H1 (cell line): ENCODE results near the gene CCNA1. TPM values are rescaled to one million over a fixed set of nuclear protein-coding genes. Genes with fewer than 3 reads are reported as not detected.

Source experiments
- CTCF ChIA-PET: fragments of 300-600 bp; sonication (Branson Sonifier 250); formaldehyde crosslinking; loops from one replicate; lab custom pipeline; 2021; ENCODE audit not compliant: partially characterized antibody; lab: Charles Lee
- POLR2A ChIA-PET: fragments of 300-600 bp; sonication (Branson Sonifier 250); formaldehyde crosslinking; loops from one replicate; lab custom pipeline; 2021; ENCODE audit warnings: inconsistent platforms; ENCODE audit not compliant: partially characterized antibody; lab: Charles Lee
- DNase-seq, 2 experiments: peaks; one replicate each; pipeline versions ENCODE4 v3.0.0 to v3.0.0-alpha.2; 2010 to 2022; ENCODE audit warnings: low spot score in 2 of 2, low read depth in 1 of 2, mixed read lengths in 1 of 2
- FAIRE-seq: peaks from 2 replicates; lab custom pipeline; 2011; peaks lifted over from hg19 to GRCh38; lab: Jason Lieb, UNC
- H2AFZ ChIP-seq: 2 replicates; pipeline ENCODE4 v1.8.1; 2012; ENCODE audit warnings: low read length, inconsistent platforms
- H2AK5ac ChIP-seq: 2 replicates; pipeline ENCODE4 v1.6.1; 2013; ENCODE audit warnings: low read depth, low read length
- H2BK120ac ChIP-seq: replicated peaks from 2 replicates; pipeline ENCODE3; 2013; ENCODE audit warnings: low read depth, low read length, inconsistent platforms
- H2BK12ac ChIP-seq: 2 replicates; pipeline ENCODE4 v1.6.1; 2013; ENCODE audit warnings: low read depth, low read length
- H2BK15ac ChIP-seq: 2 replicates; pipeline ENCODE4 v1.6.1; 2013; ENCODE audit warnings: low read length
- H2BK20ac ChIP-seq: 2 replicates; pipeline ENCODE4 v1.6.1; 2013; ENCODE audit warnings: low read length
- H2BK5ac ChIP-seq: 2 replicates; pipeline ENCODE4 v1.6.1; 2013; ENCODE audit warnings: low read depth, low read length
- H3K14ac ChIP-seq: 2 replicates; pipeline ENCODE4 v1.6.1; 2013; ENCODE audit warnings: inconsistent platforms; ENCODE audit not compliant: insufficient read length
- H3K18ac ChIP-seq: 2 replicates; pipeline ENCODE4 v1.6.1; 2013; ENCODE audit warnings: low read length; ENCODE audit errors: extremely low read depth
- H3K23ac ChIP-seq: 2 replicates; pipeline ENCODE4 v1.6.1; 2013; ENCODE audit warnings: inconsistent platforms; ENCODE audit not compliant: insufficient read length
- H3K23me2 ChIP-seq: 2 replicates; pipeline ENCODE4 v1.6.1; 2013; ENCODE audit warnings: low read depth, low read length
- H3K27ac ChIP-seq: 2 replicates; pipeline ENCODE4 v1.6.1; 2011; ENCODE audit warnings: low read depth, low read length, inconsistent platforms
- H3K27me3 ChIP-seq, 4 experiments: replicated peaks in 1 of 4; 1 replicate in 1 of 4; 2 replicates in 3 of 4; pipeline versions ENCODE4 v1.6.1 to v1.8.1; 2011 to 2013; ENCODE audit warnings: low read length in 3 of 4, mild to moderate bottlenecking in 3 of 4, inconsistent platforms in 2 of 4, mixed read lengths in 2 of 4, moderate library complexity in 1 of 4; ENCODE audit not compliant: control insufficient read depth in 3 of 4, insufficient read depth in 3 of 4; ENCODE audit errors: extremely low read depth in 1 of 4
- H3K36me3 ChIP-seq, 4 experiments: 2 replicates each; pipeline versions ENCODE4 v1.6.1 to v1.8.1; 2011 to 2013; ENCODE audit warnings: mild to moderate bottlenecking in 4 of 4, low read length in 3 of 4, moderate library complexity in 2 of 4, control low read depth in 1 of 4, inconsistent platforms in 1 of 4; ENCODE audit not compliant: insufficient read depth in 4 of 4, control insufficient read depth in 2 of 4
- H3K4ac ChIP-seq: replicated peaks from 2 replicates; pipeline ENCODE3; 2013; ENCODE audit warnings: low read length, low read depth, mixed read lengths, inconsistent platforms; ENCODE audit not compliant: insufficient read length
- H3K4me1 ChIP-seq, 4 experiments: replicated peaks in 1 of 4; 1 replicate in 1 of 4; 2 replicates in 3 of 4; pipeline versions ENCODE4 v1.6.1 to v1.8.1; 2011 to 2013; ENCODE audit warnings: low read length in 3 of 4, inconsistent platforms in 2 of 4, mixed read lengths in 1 of 4; ENCODE audit not compliant: insufficient read depth in 4 of 4, control insufficient read depth in 3 of 4
- H3K4me2 ChIP-seq, 2 experiments: 2 replicates each; pipeline versions ENCODE4 v1.6.1 to v1.8.1; 2011 to 2013; ENCODE audit warnings: low read depth in 2 of 2, low read length in 2 of 2, control low read depth in 1 of 2, inconsistent platforms in 1 of 2, mild to moderate bottlenecking in 1 of 2; ENCODE audit not compliant: insufficient read depth in 1 of 2
- H3K4me3 ChIP-seq, 4 experiments: fragments of 200-600, 300-600 bp in 1 of 4; sonication (generic), shearing (Covaris generic), sonication (Bioruptor Twin) in 1 of 4; 2 replicates each; pipeline versions ENCODE4 v1.5.1 to v1.8.1; 2011 to 2016; ENCODE audit warnings: low read length in 4 of 4, low read depth in 3 of 4, control low read depth in 2 of 4, inconsistent platforms in 2 of 4, mild to moderate bottlenecking in 2 of 4, mixed read lengths in 1 of 4, moderate library complexity in 1 of 4; ENCODE audit not compliant: insufficient read depth in 2 of 4; ENCODE audit errors: extremely low read depth in 1 of 4
- H3K56ac ChIP-seq: replicated peaks from 2 replicates; pipeline ENCODE3; 2013; ENCODE audit warnings: low read depth, mild to moderate bottlenecking, mixed read lengths, low read length, inconsistent platforms; ENCODE audit not compliant: insufficient read length
- H3K79me1 ChIP-seq: 2 replicates; pipeline ENCODE4 v1.6.1; 2013; ENCODE audit warnings: low read depth, low read length, control low read depth
- H3K79me2 ChIP-seq, 2 experiments: 2 replicates each; pipeline versions ENCODE4 v1.6.1 to v1.8.1; 2012 to 2013; ENCODE audit warnings: low read length in 2 of 2, mild to moderate bottlenecking in 2 of 2, inconsistent platforms in 1 of 2; ENCODE audit not compliant: insufficient read depth in 2 of 2, control insufficient read depth in 1 of 2
- H3K9ac ChIP-seq, 4 experiments: replicated peaks in 1 of 4; 1 replicate in 1 of 4; 2 replicates in 3 of 4; pipeline versions ENCODE4 v1.6.1 to v1.8.1; 2011 to 2013; ENCODE audit warnings: low read depth in 3 of 4, low read length in 3 of 4, control low read depth in 2 of 4, mild to moderate bottlenecking in 2 of 4, moderate library complexity in 2 of 4, inconsistent platforms in 1 of 4; ENCODE audit errors: extremely low read depth in 1 of 4
- H3K9me3 ChIP-seq, 2 experiments: 2 replicates each; pipeline versions ENCODE4 v1.6.1 to v1.8.1; 2012 to 2013; ENCODE audit warnings: mild to moderate bottlenecking in 2 of 2, moderate library complexity in 2 of 2, control low read depth in 1 of 2, inconsistent platforms in 1 of 2, low read depth in 1 of 2, low read length in 1 of 2, mixed read lengths in 1 of 2; ENCODE audit not compliant: insufficient read depth in 2 of 2
- H4K20me1 ChIP-seq, 2 experiments: replicated peaks in 1 of 2; 2 replicates each; pipeline versions ENCODE3 to v1.8.1; 2011 to 2013; ENCODE audit warnings: inconsistent platforms in 2 of 2, low read length in 2 of 2, mild to moderate bottlenecking in 1 of 2; ENCODE audit not compliant: insufficient read depth in 2 of 2, control insufficient read depth in 1 of 2
- H4K5ac ChIP-seq: 2 replicates; pipeline ENCODE4 v1.6.1; 2013; ENCODE audit warnings: low read length, low read depth, mixed read lengths, inconsistent platforms; ENCODE audit not compliant: insufficient read length
- H4K8ac ChIP-seq: 2 replicates; pipeline ENCODE4 v1.8.0; 2013; ENCODE audit warnings: mild to moderate bottlenecking, moderate library complexity, low read length, inconsistent platforms; ENCODE audit not compliant: insufficient read depth; ENCODE audit errors: extremely low read depth
- H4K91ac ChIP-seq: replicated peaks from 2 replicates; pipeline ENCODE3; 2013; ENCODE audit warnings: low read length, mixed read lengths, inconsistent platforms; ENCODE audit not compliant: insufficient read length
- ASH2L ChIP-seq: fragments of 200-600, 300-600 bp; sonication (generic); IDR thresholded peaks from one replicate; pipeline ENCODE4 v1.7.1; 2017; ENCODE audit warnings: low read length
- BACH1 ChIP-seq: IDR thresholded peaks from 2 replicates; pipeline ENCODE4 v1.6.1; 2012; ENCODE audit warnings: low read length, improper control_type of control experiment
- CEBPB ChIP-seq: IDR thresholded peaks from 2 replicates; pipeline ENCODE4 v1.6.1; 2012; ENCODE audit warnings: low read depth, low read length
- CREB1 ChIP-seq: IDR thresholded peaks from 2 replicates; pipeline ENCODE4 v1.6.1; 2012; ENCODE audit warnings: inconsistent platforms
- GABPA ChIP-seq: IDR thresholded peaks from 2 replicates; pipeline ENCODE4 v1.6.1; 2011; ENCODE audit warnings: mild to moderate bottlenecking, low read length, moderate library complexity, borderline replicate concordance; ENCODE audit not compliant: insufficient read depth
- NANOG ChIP-seq: IDR thresholded peaks from 2 replicates; pipeline ENCODE4 v1.6.1; 2011; ENCODE audit warnings: low read length, low read depth, mild to moderate bottlenecking, inconsistent platforms; ENCODE audit not compliant: insufficient read depth, poor library complexity, severe bottlenecking
- PHF8 ChIP-seq: fragments of 200-600 bp; sonication (generic); conservative IDR thresholded peaks from 2 replicates; pipeline ENCODE4 v1.7.1; 2012; ENCODE audit warnings: low read depth, mild to moderate bottlenecking, inconsistent platforms, low read length, moderate library complexity
- POLR2A ChIP-seq, 2 experiments: IDR thresholded peaks; 1 replicate in 1 of 2; 2 replicates in 1 of 2; pipeline ENCODE4 v1.6.1; 2011; ENCODE audit warnings: low read depth in 2 of 2, low read length in 2 of 2, mild to moderate bottlenecking in 2 of 2; ENCODE audit errors: control extremely low read depth in 1 of 2
- POLR2AphosphoS5 ChIP-seq: IDR thresholded peaks from 2 replicates; pipeline ENCODE4 v1.6.1; 2011; ENCODE audit warnings: low read depth, low read length
- SP1 ChIP-seq: IDR thresholded peaks from 2 replicates; pipeline ENCODE4 v1.6.1; 2011; ENCODE audit warnings: low read depth, low read length
- TAF7 ChIP-seq: optimal IDR thresholded peaks from 2 replicates; pipeline ENCODE3; 2011; ENCODE audit warnings: low read depth, mild to moderate bottlenecking, inconsistent platforms, low read length, moderate library complexity, borderline replicate concordance
- TBP ChIP-seq: IDR thresholded peaks from 2 replicates; pipeline ENCODE4 v1.6.1; 2011; ENCODE audit warnings: low read depth, low read length, improper control_type of control experiment
- WGBS, 2 experiments: shearing (Covaris generic) in 1 of 2; methylation state at CpG; one replicate each; pipeline versions ENCODE4 v1.1.6 to v1.1.7; 2013 to 2015; ENCODE audit warnings: low lambda C conversion rate in 2 of 2, mixed read lengths in 2 of 2, inconsistent platforms in 1 of 2, low coverage in 1 of 2, missing lambda C conversion rate in 1 of 2; ENCODE audit not compliant: insufficient replicate concordance in 2 of 2, insufficient coverage in 1 of 2, insufficient read length in 1 of 2; ENCODE audit errors: extremely low coverage in 1 of 2, missing lambda C conversion rate in 1 of 2; 5-methylcytosine and 5-hydroxymethylcytosine counted together
- polyA plus RNA-seq, 7 experiments: library from polyadenylated mRNA; depleted of rRNA in 3 of 7; stranded (reverse) in 5 of 7; unstranded in 2 of 7; fragments of >200 nt in 5 of 7; fragments of 200-250 nt in 2 of 7; gene quantifications; 1 replicate in 5 of 7; 2 replicates in 1 of 7; 4 replicates in 1 of 7; pipeline versions ENCODE4 v1.2.1 to v1.2.3, GENCODE V29; 2011 to 2013; ENCODE audit warnings: missing spikeins in 2 of 7, mixed read lengths in 2 of 7
- total RNA-seq: library from RNA; stranded (reverse); fragmentation: NEBNext Ultra II Directional; extraction: Animal tissue kit (Norgen Biotek cat#: 25700); gene quantifications from 2 replicates; pipeline ENCODE4 v1.2.1, GENCODE V29; 2021
- TF ChIP-seq, protein P1 (sequence below): IDR thresholded peaks from 2 replicates; pipeline ENCODE4 v1.6.1; 2012; ENCODE audit warnings: inconsistent platforms
- TF ChIP-seq, protein P2 (sequence below): IDR thresholded peaks from 2 replicates; pipeline ENCODE4 v1.6.1; 2012; ENCODE audit warnings: low read length, inconsistent platforms

The CCNA1 gene
- total and polyA plus RNA-seq, 2 of the 8 experiments (the other 6 are each of a cell fraction or from before 2014, with no cell fraction given) = 2.2 to 4.1 TPM

DNA sequence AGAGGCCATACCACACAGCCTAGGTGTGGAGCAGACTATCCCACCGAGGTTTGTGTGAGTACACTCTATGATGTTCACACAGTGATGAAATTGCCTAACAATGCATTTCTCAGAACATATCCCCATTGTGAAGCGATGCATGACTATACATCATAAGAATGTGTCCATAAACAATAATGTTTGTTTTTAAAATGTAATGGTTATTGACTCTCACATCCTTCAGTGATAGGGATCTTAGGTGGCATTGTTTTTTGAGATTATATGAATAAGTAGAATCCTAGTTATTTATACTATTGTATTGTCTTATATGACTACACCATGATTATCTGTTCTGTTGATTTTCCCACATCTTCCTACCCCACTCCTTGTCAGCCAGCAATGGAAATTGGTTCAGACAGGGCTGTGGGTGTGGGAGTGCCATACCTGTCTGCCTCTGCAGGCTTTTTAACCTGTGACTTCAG lies 13.6 kb downstream of the CCNA1 start:
- WGBS, 2 experiments = 94% methylated on average over 2 of the region's 2 CpGs; no CpG with 5 or more reads in 1 of the 2 experiments
- no peaks in the 10 kb centered on the region for H4K20me1 ChIP-seq
- no peaks in the 10 kb centered on the region for H3K79me2 ChIP-seq
- peaks cover 0 to 4% (median under 1%) of the 10 kb centered on the region in 4 experiments; a peak in 1 of 7 replicates for H3K4me1 ChIP-seq
- no peak overlapping the region for H3K14ac ChIP-seq
- H3K4me3 ChIP-seq = no peak overlapping the region
- H3K23ac ChIP-seq = no peak overlapping the region
- no peaks in the 10 kb centered on the region for H3K27me3 ChIP-seq
- H3K23me2 ChIP-seq = no peaks in the 10 kb centered on the region
- H2AK5ac ChIP-seq = no peak overlapping the region
- H3K18ac ChIP-seq = no peak overlapping the region
- no peaks in the 10 kb centered on the region for H3K79me1 ChIP-seq
- no peak overlapping the region for H4K91ac ChIP-seq
- H2BK5ac ChIP-seq = no peak overlapping the region
- ChIA-PET POLR2A (no interaction called here), CTCF (interaction anchor here (0.6 kb wide), 1 partner anchor 492 kb away, joined by 3 read pairs; no protein-coding TSS in a partner anchor)
- FAIRE-seq (no peak), DNase-seq (no peak)
- H2BK15ac ChIP-seq = no peak overlapping the region
- H2BK120ac ChIP-seq = no peak overlapping the region
- no peak overlapping the region for H4K8ac ChIP-seq
- H3K56ac ChIP-seq = no peak overlapping the region
- H3K4ac ChIP-seq = no peak overlapping the region
- H2BK20ac ChIP-seq = no peak overlapping the region
- H2BK12ac ChIP-seq = no peak overlapping the region
- H2AFZ ChIP-seq = no peak overlapping the region
- no peaks in the 10 kb centered on the region; a peak in 1 of 4 replicates for H3K9me3 ChIP-seq
- no peak overlapping the region for H3K4me2 ChIP-seq
- H3K9ac ChIP-seq = no peak overlapping the region
- H3K36me3 ChIP-seq = no peaks in the 10 kb centered on the region
- H4K5ac ChIP-seq = no peak overlapping the region
- no peak overlapping the region for H3K27ac ChIP-seq
- TF ChIP-seq CEBPB = no peak
- TF ChIP-seq, protein P1, sequence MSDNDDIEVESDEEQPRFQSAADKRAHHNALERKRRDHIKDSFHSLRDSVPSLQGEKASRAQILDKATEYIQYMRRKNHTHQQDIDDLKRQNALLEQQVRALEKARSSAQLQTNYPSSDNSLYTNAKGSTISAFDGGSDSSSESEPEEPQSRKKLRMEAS = no peak
- no peak for TF ChIP-seq POLR2A (IDR thresholded peaks at IDR 0.05; ENCODE audit: control extremely low read depth in 1 of 2, low read depth in 2 of 2, low read length in 2 of 2)
- TF ChIP-seq CREB1 = no peak
- no peak for TF ChIP-seq TAF7
- TF ChIP-seq BACH1 = no peak
- no peak for TF ChIP-seq SP1
- TF ChIP-seq, protein P2, sequence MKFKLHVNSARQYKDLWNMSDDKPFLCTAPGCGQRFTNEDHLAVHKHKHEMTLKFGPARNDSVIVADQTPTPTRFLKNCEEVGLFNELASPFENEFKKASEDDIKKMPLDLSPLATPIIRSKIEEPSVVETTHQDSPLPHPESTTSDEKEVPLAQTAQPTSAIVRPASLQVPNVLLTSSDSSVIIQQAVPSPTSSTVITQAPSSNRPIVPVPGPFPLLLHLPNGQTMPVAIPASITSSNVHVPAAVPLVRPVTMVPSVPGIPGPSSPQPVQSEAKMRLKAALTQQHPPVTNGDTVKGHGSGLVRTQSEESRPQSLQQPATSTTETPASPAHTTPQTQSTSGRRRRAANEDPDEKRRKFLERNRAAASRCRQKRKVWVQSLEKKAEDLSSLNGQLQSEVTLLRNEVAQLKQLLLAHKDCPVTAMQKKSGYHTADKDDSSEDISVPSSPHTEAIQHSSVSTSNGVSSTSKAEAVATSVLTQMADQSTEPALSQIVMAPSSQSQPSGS = no peak
- TF ChIP-seq GABPA = no peak
- TF ChIP-seq POLR2AphosphoS5 = no peak
- TF ChIP-seq ASH2L = no peak
- no peak for TF ChIP-seq TBP
- no peak for TF ChIP-seq PHF8
- no peak for TF ChIP-seq NANOG
